Neural progenitor cell (in vitro differentiated cells): ENCODE results near the gene WRAP73. TPM values are rescaled to one million over a fixed set of nuclear protein-coding genes. Genes with fewer than 3 reads are reported as not detected.
"Not testable (repeated sequence)": the region's sequence is repeated elsewhere in the genome, so short reads cannot be mapped to it uniquely, and the experiment has no call there.

ENCODE experiments used
- DNase-seq: peaks from one replicate; pipeline ENCODE4 v3.0.0-alpha.2; 2016; ENCODE audit warnings: low spot score
- H2AFZ ChIP-seq: fragments of 200-600 bp; sonication (generic); replicated peaks from 2 replicates; pipeline ENCODE4 v1.6.1; 2016; ENCODE audit warnings: antibody characterized with exemption
- H3F3A ChIP-seq: fragments of 200-600 bp; sonication (generic); 2 replicates; pipeline ENCODE4 v1.6.1; 2016; ENCODE audit warnings: antibody characterized with exemption, low read depth
- H3K27ac ChIP-seq: fragments of 200-600 bp; sonication (generic); 2 replicates; pipeline ENCODE4 v1.5.1; 2016; ENCODE audit warnings: mild to moderate bottlenecking
- H3K27me3 ChIP-seq: fragments of 200-600 bp; sonication (generic); 2 replicates; pipeline ENCODE4 v1.6.1; 2016; ENCODE audit warnings: mild to moderate bottlenecking, moderate library complexity
- H3K36me3 ChIP-seq: fragments of 200-600 bp; sonication (generic); 2 replicates; pipeline ENCODE4 v1.5.1; 2016
- H3K4me1 ChIP-seq: fragments of 200-600 bp; sonication (generic); 2 replicates; pipeline ENCODE4 v1.6.1; 2016; ENCODE audit warnings: mixed run types
- H3K4me2 ChIP-seq: fragments of 200-600 bp; sonication (generic); 2 replicates; pipeline ENCODE4 v1.6.1; 2016
- H3K4me3 ChIP-seq: fragments of 200-600 bp; sonication (generic); 2 replicates; pipeline ENCODE4 v1.5.1; 2016
- H3K79me2 ChIP-seq: fragments of 200-600 bp; sonication (generic); 2 replicates; pipeline ENCODE4 v1.6.1; 2016; ENCODE audit warnings: low read depth
- H3K9ac ChIP-seq: fragments of 200-600 bp; sonication (generic); 2 replicates; pipeline ENCODE4 v1.6.1; 2016
- H3K9me3 ChIP-seq: fragments of 200-600 bp; sonication (generic); 2 replicates; pipeline ENCODE4 v1.5.1; 2016; ENCODE audit warnings: low read depth
- H4K20me1 ChIP-seq: fragments of 200-600 bp; sonication (generic); 2 replicates; pipeline ENCODE4 v1.6.1; 2016; ENCODE audit warnings: low read depth
- H3K27ac Mint-ChIP-seq: 3 replicates; pipeline ENCODE4 v1.8.0; 2021; ENCODE audit warnings: mixed read lengths
- H3K27me3 Mint-ChIP-seq: 2 replicates; pipeline ENCODE4 v1.8.0; 2022; ENCODE audit warnings: low read depth, mild to moderate bottlenecking, inconsistent platforms, moderate library complexity, mixed read lengths; ENCODE audit not compliant: insufficient read depth
- H3K36me3 Mint-ChIP-seq: 3 replicates; pipeline ENCODE4 v1.8.0; 2021; ENCODE audit warnings: mixed read lengths
- H3K4me1 Mint-ChIP-seq: 3 replicates; pipeline ENCODE4 v1.8.0; 2021; ENCODE audit warnings: mixed read lengths
- H3K4me3 Mint-ChIP-seq: 3 replicates; pipeline ENCODE4 v1.8.0; 2021; ENCODE audit warnings: mild to moderate bottlenecking, moderate library complexity, mixed read lengths
- H3K9me3 Mint-ChIP-seq: 3 replicates; pipeline ENCODE4 v1.8.0; 2020; ENCODE audit warnings: mixed read lengths
- CTCF ChIP-seq: fragments of 200-600 bp; sonication (generic); IDR thresholded peaks from 2 replicates; pipeline ENCODE4 v1.5.1; 2017; ENCODE audit warnings: antibody characterized with exemption, mild to moderate bottlenecking
- EZH2 ChIP-seq: fragments of 200-600 bp; sonication (generic); IDR thresholded peaks from 2 replicates; pipeline ENCODE4 v1.6.1; 2017; ENCODE audit warnings: antibody characterized with exemption, mild to moderate bottlenecking, moderate library complexity
- EZH2phosphoT487 ChIP-seq: fragments of 200-600 bp; sonication (generic); IDR thresholded peaks from 2 replicates; pipeline ENCODE4 v1.6.1; 2017; ENCODE audit warnings: antibody characterized with exemption
- total RNA-seq: library from RNA; depleted of rRNA; stranded (reverse); fragments of >200 nt; gene quantifications from 2 replicates; pipeline ENCODE4 v1.2.3, GENCODE V29; 2015; ENCODE audit warnings: low replicate concordance

The WRAP73 gene
- total RNA-seq, 1 donor from 2014 or later: 12.0 TPM

GRCh38 chr1:3625151-3625907 lies 24.6 kb downstream of the WRAP73 start:
- peak; percentile 77 for DNase-seq
- Histone ChIP-seq H3F3A (no peaks in the 10 kb centered on the region), H3K9ac (peak overlapping the region; percentile 77), H3K4me3 (peak overlapping the region; percentile 81), H3K4me2 (peak overlapping the region; percentile 100), H3K79me2 (peaks cover 10% of the 10 kb centered on the region), H4K20me1 (peaks cover 6% of the 10 kb centered on the region), H3K36me3 (no peaks in the 10 kb centered on the region), H3K4me1 (peaks cover 13% of the 10 kb centered on the region), H3K27me3 (peaks cover 15% of the 10 kb centered on the region), H2AFZ (no peak overlapping the region), H3K27ac (no peak overlapping the region), H3K9me3 (no peaks in the 10 kb centered on the region)
- peaks cover 4% of the 10 kb centered on the region for H3K36me3 Mint-ChIP-seq
- no peaks in the 10 kb centered on the region for H3K9me3 Mint-ChIP-seq
- no peak for TF ChIP-seq EZH2phosphoT487
- peak overlapping the region; percentile 96 for H3K4me3 Mint-ChIP-seq
- H3K27me3 Mint-ChIP-seq: peaks cover 3% of the 10 kb centered on the region
- H3K4me1 Mint-ChIP-seq: peaks cover 17% of the 10 kb centered on the region
- H3K27ac Mint-ChIP-seq: no peak overlapping the region

GRCh38 chr1:3624200-3625136 lies 25.4 kb downstream of the WRAP73 start, which contains the start of gene TPRG1L:
Gene TPRG1L (plus strand): TSS chr1:3625015. CDS start chr1:3625073, 58 bp downstream.
- H3K4me2 ChIP-seq: peak within 1 kb of the TSS; percentile 100
- H2AFZ ChIP-seq: peak within 1 kb of the TSS; percentile 75
- peaks cover 3% of the 10 kb centered on the region for H3K27me3 Mint-ChIP-seq
- peaks cover 6% of the 10 kb centered on the region for H4K20me1 ChIP-seq
- H3K4me1 ChIP-seq: peaks cover 13% of the 10 kb centered on the region
- no peaks in the 10 kb centered on the region for H3K36me3 ChIP-seq
- H3K9me3 ChIP-seq: no peaks in the 10 kb centered on the region
- H3K36me3 Mint-ChIP-seq: peaks cover 4% of the 10 kb centered on the region
- no peaks in the 10 kb centered on the region for H3F3A ChIP-seq
- no peak within 1 kb of the TSS for H3K27ac ChIP-seq
- peak within 1 kb of the TSS; percentile 96 for H3K4me3 Mint-ChIP-seq
- H3K79me2 ChIP-seq: peaks cover 10% of the 10 kb centered on the region
- peak within 1 kb of the TSS; percentile 77 for H3K9ac ChIP-seq
- H3K9me3 Mint-ChIP-seq: no peaks in the 10 kb centered on the region
- peak within 1 kb of the TSS; percentile 34 for H3K27ac Mint-ChIP-seq
- TF ChIP-seq EZH2phosphoT487 (no peak), CTCF (no peak), EZH2 (no peak)
- DNase-seq: peak; percentile 100
- H3K4me3 ChIP-seq: peak within 1 kb of the TSS; percentile 81
- peaks cover 21% of the 10 kb centered on the region for H3K27me3 ChIP-seq
- peaks cover 17% of the 10 kb centered on the region for H3K4me1 Mint-ChIP-seq

- peaks cover 10% of the 10 kb centered on the region for H3K79me2 ChIP-seq
- no peaks in the 10 kb centered on the region for H3K36me3 ChIP-seq
- peaks cover 2% of the 10 kb centered on the region for H3K36me3 Mint-ChIP-seq
- peak overlapping the region; percentile 81 for H3K4me3 ChIP-seq
- peaks cover 21% of the 10 kb centered on the region for H3K27me3 ChIP-seq
- peak overlapping the region; percentile 65 for H3K9ac ChIP-seq
- peaks cover 7% of the 10 kb centered on the region for H3K27me3 Mint-ChIP-seq
- peak overlapping the region; percentile 96 for H3K4me3 Mint-ChIP-seq
- H3K4me1 ChIP-seq: peaks cover 13% of the 10 kb centered on the region
- H3K27ac ChIP-seq: no peak overlapping the region
- H3F3A ChIP-seq: no peaks in the 10 kb centered on the region
- H3K27ac Mint-ChIP-seq: no peak overlapping the region
- peaks cover 6% of the 10 kb centered on the region for H4K20me1 ChIP-seq
- no peaks in the 10 kb centered on the region for H3K9me3 Mint-ChIP-seq
- peak overlapping the region; percentile 75 for H2AFZ ChIP-seq
- peaks cover 22% of the 10 kb centered on the region for H3K4me1 Mint-ChIP-seq
- H3K9me3 ChIP-seq: no peaks in the 10 kb centered on the region
- TF ChIP-seq EZH2phosphoT487: no peak
- no peak for TF ChIP-seq CTCF
- no peak for TF ChIP-seq EZH2
- H3K4me2 ChIP-seq: peak overlapping the region; percentile 99
- no peak for DNase-seq
Measured at GRCh38 chr1:3623441-3624199, 26.3 kb downstream of the WRAP73 start.

- not testable (repeated sequence) for H2AFZ ChIP-seq, DNase-seq, H3K9ac ChIP-seq, H3K9me3 ChIP-seq, H3K36me3 Mint-ChIP-seq, H3K27me3 Mint-ChIP-seq, H3K4me2 ChIP-seq, H3K4me3 ChIP-seq, H3K27ac Mint-ChIP-seq, H3K36me3 ChIP-seq, H3K9me3 Mint-ChIP-seq, H4K20me1 ChIP-seq, H3K27ac ChIP-seq, H3F3A ChIP-seq
- Histone ChIP-seq H3K27me3 (peaks cover 21% of the 10 kb centered on the region), H3K4me1 (peaks cover 13% of the 10 kb centered on the region), H3K79me2 (peaks cover 10% of the 10 kb centered on the region)
- peak overlapping the region; percentile 96 for H3K4me3 Mint-ChIP-seq
- peaks cover 22% of the 10 kb centered on the region for H3K4me1 Mint-ChIP-seq
Measured at GRCh38 chr1:3622102-3622501, 27.8 kb downstream of the WRAP73 start.
